Metanephros (tissue), 1 donor: ENCODE measurements around the gene OR4P4. TPM values are rescaled to one million over a fixed set of nuclear protein-coding genes. Genes with fewer than 3 reads are reported as not detected.

Experiments
- total RNA-seq: library from RNA; depleted of rRNA; stranded (reverse); fragments of >200 nt; gene quantifications from one replicate; pipeline ENCODE4 v1.2.3, GENCODE V29; 2014

Gene OR4P4
- total RNA-seq, result not detected

DNA sequence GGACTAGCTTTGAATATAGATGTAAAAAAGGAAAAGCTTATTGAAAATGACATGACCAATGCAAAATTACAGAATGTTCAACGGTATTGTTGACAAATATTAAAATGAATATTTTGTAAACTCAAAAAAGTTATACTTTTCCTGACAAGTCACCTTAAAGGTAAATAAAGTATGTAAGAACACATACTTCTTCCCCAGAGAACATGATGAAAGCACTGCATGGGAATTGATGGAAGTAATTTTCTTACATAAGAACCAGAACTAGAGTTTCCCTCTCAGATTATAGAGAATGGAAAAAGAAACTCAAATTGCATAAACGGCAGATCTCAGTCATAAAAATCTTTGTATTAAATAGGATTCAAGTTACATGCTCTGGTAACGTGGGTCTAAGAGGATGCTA lies at the start of gene OR4P4:
TSS of gene OR4P4 (plus strand) at position 301 of the 400 bp plus-strand sequence.

DNA sequence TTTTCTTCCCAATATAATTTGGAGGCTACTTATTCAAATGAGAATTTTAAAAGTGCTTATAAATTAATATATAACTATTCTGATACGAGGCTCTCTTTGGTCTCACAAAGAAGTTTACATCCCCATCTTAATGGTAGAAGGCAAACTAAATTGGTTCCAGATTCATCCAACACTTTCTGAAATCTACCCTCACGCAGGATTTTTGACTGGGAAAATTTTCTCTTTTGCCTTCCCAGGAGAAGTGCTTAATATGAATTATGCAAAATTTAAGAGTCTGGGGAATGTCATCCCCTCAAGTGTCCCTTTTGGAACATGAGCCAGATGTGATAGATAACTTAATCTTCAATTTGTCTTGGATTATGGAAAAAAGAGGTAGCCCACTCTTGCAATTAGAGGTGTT lies 27.4 kb upstream of the OR4P4 start, which contains the start of gene OR4C11:
TSS of gene OR4C11 (minus strand) at position 101 of the 400 bp plus-strand sequence. CDS start 3,272 bp downstream, outside the sequence.

DNA sequence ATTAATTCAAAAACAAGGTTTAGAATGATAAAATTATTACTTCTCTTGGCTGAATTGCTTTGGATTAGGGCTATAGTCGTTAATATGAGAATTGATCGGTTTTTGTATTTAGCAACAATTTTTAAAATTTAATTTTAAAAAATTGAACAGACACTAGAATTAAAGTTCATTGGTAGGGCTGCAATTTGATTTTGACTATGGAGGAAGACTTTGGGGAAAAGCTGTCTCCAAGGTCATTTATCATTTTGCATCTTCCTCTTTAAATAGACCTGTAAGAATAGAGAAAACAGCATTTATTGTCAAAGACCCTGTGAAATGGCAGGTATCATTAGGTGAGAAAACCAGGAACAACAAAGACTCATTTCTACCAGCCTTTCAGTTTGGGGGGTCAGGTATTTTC lies 13.1 kb downstream of the OR4P4 start, which contains the start of gene OR4S2:
TSS of gene OR4S2 (plus strand) at position 301 of the 400 bp plus-strand sequence. CDS start 2,577 bp downstream, outside the sequence.

DNA sequence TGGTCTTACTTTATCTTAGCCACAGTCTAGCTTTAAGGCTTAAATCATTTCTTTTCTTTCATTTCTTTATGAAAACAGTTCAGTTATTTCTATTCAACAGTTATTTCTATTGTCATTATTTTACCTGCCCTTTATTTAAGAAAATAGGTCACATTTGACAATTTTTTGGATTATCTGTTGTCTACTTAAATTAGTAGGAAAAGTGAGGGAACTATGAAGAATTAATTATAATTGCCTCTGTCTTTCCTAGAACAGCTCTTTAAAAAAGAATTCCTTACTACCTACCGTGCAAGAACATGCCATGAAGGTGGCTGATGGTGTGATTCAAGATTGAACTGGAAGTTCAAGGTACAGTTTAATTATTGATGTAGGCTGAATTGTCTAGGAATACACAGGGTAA lies 27.0 kb downstream of the OR4P4 start, which contains the start of gene OR4C6:
TSS of gene OR4C6 (plus strand) at position 301 of the 400 bp plus-strand sequence. CDS start 2,966 bp downstream, outside the sequence.

Other genes starting within 250 kb of the OR4P4 start
- not detected for gene OR4C15, start 80.6 kb upstream of the OR4P4 start, total RNA-seq
- not detected for gene OR4C16, start 63.0 kb upstream of the OR4P4 start, total RNA-seq
- not detected for gene OR4C11, start 27.5 kb upstream of the OR4P4 start, total RNA-seq
- not detected for gene OR4S2, start 13.2 kb downstream of the OR4P4 start, total RNA-seq
- not detected for gene OR4C6, start 27.1 kb downstream of the OR4P4 start, total RNA-seq
- not detected for gene OR5D13, start 138.3 kb downstream of the OR4P4 start, total RNA-seq
- gene OR5D14, start 160.4 kb downstream of the OR4P4 start, total RNA-seq, result not detected
- not detected for gene OR5L1, start 176.3 kb downstream of the OR4P4 start, total RNA-seq
- not detected for gene OR5D18, start 184.5 kb downstream of the OR4P4 start, total RNA-seq
- gene OR5L2, start 192.1 kb downstream of the OR4P4 start, total RNA-seq, result not detected
- gene OR5D16, start 203.6 kb downstream of the OR4P4 start, total RNA-seq, result not detected
- gene TRIM51, start 248.2 kb downstream of the OR4P4 start, total RNA-seq, result not detected